ENCODE measurements around the gene TMEM154. TPM values are rescaled to one million over a fixed set of nuclear protein-coding genes. Genes with fewer than 3 reads are reported as not detected.

The TMEM154 gene
- polyA plus RNA-seq, 1 of the 3 experiments (the other 2 are of a cell fraction), result 0.58 TPM

- Histone ChIP-seq H3K27ac (ENCODE audit: low read depth in 2 of 2, low read length in 1 of 2) (no peak overlapping the region), H3K27me3 (ENCODE audit: insufficient read depth) (no peaks in the 10 kb centered on the region), H3K79me2 (ENCODE audit: insufficient read depth) (no peaks in the 10 kb centered on the region), H3K9me2 (no peaks in the 10 kb centered on the region), H3K9me3 (no peaks in the 10 kb centered on the region), H3K9ac (no peak overlapping the region), H3K4me2 (no peak overlapping the region), H3K36me3 (replicated peaks in 1 of 2; ENCODE audit: control insufficient read depth in 1 of 2, insufficient read depth in 2 of 2, low read length in 1 of 2) (no peaks in the 10 kb centered on the region), H2AFZ (ENCODE audit: low read depth) (no peak overlapping the region), H3F3A (replicated peaks; ENCODE audit: insufficient read depth) (no peaks in the 10 kb centered on the region), H3K4me1 (ENCODE audit: control insufficient read depth in 1 of 2, insufficient read depth in 2 of 2, low read depth in 1 of 2, low read length in 1 of 2) (no peaks in the 10 kb centered on the region), H3K4me3 (ENCODE audit: low read depth in 2 of 2, low read length in 1 of 2) (no peak overlapping the region), H4K20me1 (ENCODE audit: insufficient read depth) (no peaks in the 10 kb centered on the region)
- POLR2A ChIA-PET, result no interaction called here
- CTCF ChIA-PET, result interaction anchor here (0.7 to 1.4 kb wide), 2 partner anchors 10 to 25 kb away, joined by 3 to 4 read pairs; no protein-coding TSS in a partner anchor
- DNase-seq, result no peak
- no peak for TF ChIP-seq FOXM1 (IDR thresholded peaks at IDR 0.05; ENCODE audit: low read depth)
- no peak for TF ChIP-seq CTCF (IDR thresholded peaks at IDR 0.05)
- no peak for TF ChIP-seq IRF3 (IDR thresholded peaks at IDR 0.05; ENCODE audit: low read depth, low read length)
- TF ChIP-seq SIN3A (IDR thresholded peaks at IDR 0.05; ENCODE audit: borderline replicate concordance, low read depth, low read length), result no peak
- TF ChIP-seq FOSL2 (IDR thresholded peaks at IDR 0.05; ENCODE audit: borderline replicate concordance, low read depth), result no peak
- TF ChIP-seq GATA2 (CRISPR knock-in tag; IDR thresholded peaks at IDR 0.05), result no peak
- no peak for TF ChIP-seq REST (IDR thresholded peaks at IDR 0.05; ENCODE audit: low read depth, low read length)
- no peak for TF ChIP-seq PBX3 (IDR thresholded peaks at IDR 0.05)
- no peak for TF ChIP-seq TCF12 (IDR thresholded peaks at IDR 0.05)
- no peak for TF ChIP-seq NRF1 (IDR thresholded peaks at IDR 0.05; ENCODE audit: low read depth, low read length)
- no peak for TF ChIP-seq SMC3 (IDR thresholded peaks at IDR 0.05; ENCODE audit: low read depth, low read length)
- no peak for TF ChIP-seq NFIC (IDR thresholded peaks at IDR 0.05; ENCODE audit: borderline replicate concordance)
- TF ChIP-seq GABPA (IDR thresholded peaks at IDR 0.05; ENCODE audit: low read depth), result no peak
- TF ChIP-seq JUND (IDR thresholded peaks at IDR 0.05), result no peak
- no peak for TF ChIP-seq TAF1 (IDR thresholded peaks at IDR 0.05; ENCODE audit: borderline replicate concordance, low read depth, low read length)
- TF ChIP-seq USF2 (IDR thresholded peaks at IDR 0.05; ENCODE audit: borderline replicate concordance, low read depth, low read length), result no peak
- no peak for TF ChIP-seq MXI1 (IDR thresholded peaks at IDR 0.05; ENCODE audit: low read depth, low read length)
- TF ChIP-seq ZBTB33 (IDR thresholded peaks at IDR 0.05; ENCODE audit: borderline replicate concordance, low read depth), result no peak
- no peak for TF ChIP-seq USF1 (IDR thresholded peaks at IDR 0.05; ENCODE audit: borderline replicate concordance, low read depth)
- WGBS (ENCODE audit: low lambda C conversion rate), result 67% methylated on average over 3 of the region's 4 CpGs
Measured at GRCh38 chr4:152708796-152709195, 29.0 kb upstream of the TMEM154 start.
